ENCODE measurements around the gene UFD1. TPM values are rescaled to one million over a fixed set of nuclear protein-coding genes. Genes with fewer than 3 reads are reported as not detected.

UFD1 gene
- total RNA-seq, 4 donors from 2014 or later, result 27.9 to 56.1 (median 52.5) TPM

DNA sequence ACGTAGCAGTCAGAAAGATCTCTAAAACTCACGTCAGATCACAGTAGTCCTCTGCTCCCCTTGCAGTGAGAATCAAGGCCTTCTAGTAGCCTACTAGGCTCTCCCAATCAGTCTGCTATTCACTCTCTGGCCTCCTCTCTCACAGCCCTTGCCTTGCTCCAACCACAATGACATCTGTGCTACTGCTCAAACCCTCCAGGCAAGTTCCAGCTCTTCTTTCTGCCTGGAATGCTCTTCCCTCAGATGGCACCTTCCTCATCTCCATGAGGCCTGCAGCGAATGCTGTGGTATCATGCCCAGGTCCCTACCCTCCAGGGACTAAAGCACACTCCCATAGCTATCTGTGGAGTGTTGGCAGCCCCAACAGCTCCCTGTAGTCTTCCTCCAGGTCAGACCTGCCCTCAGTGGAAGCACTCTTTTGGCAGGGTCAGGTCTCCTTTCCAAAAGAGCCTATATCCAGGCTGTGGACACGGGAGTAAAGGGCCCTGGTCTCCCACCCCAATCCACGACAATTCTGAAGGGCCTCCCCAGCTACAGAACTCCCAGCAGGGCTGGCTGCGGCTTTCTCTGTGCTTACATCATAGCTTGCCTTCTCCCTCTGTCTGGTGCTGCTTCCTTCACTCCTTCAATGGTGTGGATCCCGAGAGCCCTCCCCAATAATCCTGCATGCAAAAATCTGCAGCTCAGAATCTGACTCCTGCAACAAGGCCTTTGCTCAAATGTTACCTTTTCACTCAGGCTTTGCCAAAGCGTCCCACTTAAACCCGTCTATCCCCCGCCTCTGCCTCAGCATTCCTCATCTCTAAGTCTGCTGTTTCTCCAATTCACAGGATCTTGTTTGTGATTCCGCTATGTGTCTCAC is 56.3 kb downstream of the UFD1 start:
- DNase-seq (ENCODE audit: low spot score in 2 of 2), result no peak
- Histone ChIP-seq H3K27me3 (no peaks in the 10 kb centered on the region), H3K4me3 (no peak overlapping the region), H3K4me1 (peaks cover 5% of the 10 kb centered on the region), H3K27ac (no peak overlapping the region), H3K9me3 (no peaks in the 10 kb centered on the region), H3K36me3 (no peaks in the 10 kb centered on the region)
- WGBS, result 81% methylated on average over 11 of the region's 11 CpGs
- no peak for TF ChIP-seq POLR2A (IDR thresholded peaks at IDR 0.05)
- TF ChIP-seq CTCF (IDR thresholded peaks at IDR 0.05), result no peak
- no peak for TF ChIP-seq EP300 (IDR thresholded peaks at IDR 0.05)
- no peak for TF ChIP-seq POLR2AphosphoS5 (IDR thresholded peaks at IDR 0.05)

GRCh38 chr22:19420321-19420720 is 58.7 kb downstream of the UFD1 start:
- no peak for TF ChIP-seq CTCF (IDR thresholded peaks at IDR 0.05)
- TF ChIP-seq POLR2AphosphoS5 (IDR thresholded peaks at IDR 0.05), result no peak
- no peak for TF ChIP-seq EP300 (IDR thresholded peaks at IDR 0.05)
- no peak for TF ChIP-seq POLR2A (IDR thresholded peaks at IDR 0.05)

GRCh38 chr22:19419464-19420178 is 59.4 kb downstream of the UFD1 start:
- no peak overlapping the region for H3K4me3 ChIP-seq
- DNase-seq (ENCODE audit: low spot score in 2 of 2), result no peak
- H3K27ac ChIP-seq, result no peak overlapping the region
- H3K9me3 ChIP-seq, result no peaks in the 10 kb centered on the region
- WGBS, result 76% methylated on average over 5 of the region's 5 CpGs
- peaks cover 3% of the 10 kb centered on the region for H3K4me1 ChIP-seq
- H3K27me3 ChIP-seq, result no peaks in the 10 kb centered on the region
- no peak for TF ChIP-seq POLR2A (IDR thresholded peaks at IDR 0.05)
- no peak for TF ChIP-seq EP300 (IDR thresholded peaks at IDR 0.05)
- TF ChIP-seq POLR2AphosphoS5 (IDR thresholded peaks at IDR 0.05), result no peak
- TF ChIP-seq CTCF (IDR thresholded peaks at IDR 0.05), result no peak
- no peaks in the 10 kb centered on the region for H3K36me3 ChIP-seq

More at GRCh38 chr22:19420321-19420720, 58.7 kb downstream of the UFD1 start:
- WGBS, result 98% methylated on average over 6 of the region's 6 CpGs
- no peak for DNase-seq (ENCODE audit: low spot score in 2 of 2)
- no peaks in the 10 kb centered on the region for H3K9me3 ChIP-seq
- H3K4me1 ChIP-seq, result peaks cover 3% of the 10 kb centered on the region
- no peak overlapping the region for H3K27ac ChIP-seq
- no peaks in the 10 kb centered on the region for H3K36me3 ChIP-seq
- H3K27me3 ChIP-seq, result no peaks in the 10 kb centered on the region
- H3K4me3 ChIP-seq, result no peak overlapping the region

DNA sequence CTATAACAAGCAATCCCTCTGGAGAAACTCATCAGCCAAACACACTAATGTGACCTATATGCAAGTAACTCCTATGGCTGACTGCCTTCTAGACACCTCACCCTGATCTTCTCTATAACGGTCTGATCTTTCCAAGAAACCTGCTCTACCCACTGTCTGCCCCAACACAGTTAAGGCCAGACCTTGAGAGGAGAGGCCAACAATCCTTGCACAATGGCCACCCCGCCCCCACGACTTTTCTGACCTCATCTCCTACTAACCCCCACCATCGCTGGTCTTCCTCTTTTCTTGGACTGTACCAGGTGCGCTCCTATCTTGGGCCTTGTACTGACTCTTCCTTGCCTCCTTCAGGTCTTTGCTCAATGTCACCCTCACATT is 59.9 kb downstream of the UFD1 start:
- TF ChIP-seq EP300 (IDR thresholded peaks at IDR 0.05) (no peak), POLR2A (IDR thresholded peaks at IDR 0.05) (no peak), CTCF (IDR thresholded peaks at IDR 0.05) (no peak), POLR2AphosphoS5 (IDR thresholded peaks at IDR 0.05) (no peak)
- Histone ChIP-seq H3K27me3 (no peaks in the 10 kb centered on the region), H3K36me3 (no peaks in the 10 kb centered on the region), H3K27ac (no peak overlapping the region), H3K9me3 (no peaks in the 10 kb centered on the region), H3K4me3 (no peak overlapping the region), H3K4me1 (peaks cover 3% of the 10 kb centered on the region)
- WGBS, result 87% methylated on average over 5 of the region's 5 CpGs
- DNase-seq (ENCODE audit: low spot score in 2 of 2), result no peak

DNA sequence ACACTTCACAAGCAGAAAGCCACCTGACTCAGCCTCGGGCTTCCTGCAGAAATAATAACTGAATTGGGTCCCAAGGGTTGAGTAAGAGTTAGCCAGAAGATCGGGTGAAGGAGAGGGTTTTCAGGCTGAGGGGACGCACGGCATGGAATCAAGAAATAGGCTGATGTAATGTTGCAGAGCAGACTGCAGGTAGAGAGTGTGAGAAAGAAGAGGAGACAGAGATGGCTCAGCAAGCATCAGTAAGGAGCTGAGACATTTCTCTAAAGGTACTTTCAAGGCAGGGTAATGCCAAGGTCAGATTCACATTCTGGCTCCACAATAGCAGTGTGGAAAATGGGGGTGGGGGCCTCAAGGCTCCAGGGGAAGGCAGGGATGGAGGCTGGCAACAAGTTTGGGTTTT is 66.1 kb downstream of the UFD1 start:
- DNase-seq (ENCODE audit: low spot score in 2 of 2), result no peak
- no peaks in the 10 kb centered on the region for H3K4me1 ChIP-seq
- no peak overlapping the region for H3K27ac ChIP-seq
- TF ChIP-seq EP300 (IDR thresholded peaks at IDR 0.05) (no peak), POLR2AphosphoS5 (IDR thresholded peaks at IDR 0.05) (no peak), CTCF (IDR thresholded peaks at IDR 0.05) (no peak), POLR2A (IDR thresholded peaks at IDR 0.05) (no peak)
- WGBS, result 93% methylated on average over 4 of the region's 4 CpGs
- H3K9me3 ChIP-seq, result no peaks in the 10 kb centered on the region
- no peak overlapping the region for H3K4me3 ChIP-seq
- peaks cover 21% of the 10 kb centered on the region for H3K36me3 ChIP-seq
- no peaks in the 10 kb centered on the region for H3K27me3 ChIP-seq
